HG03196 (cell line): ENCODE measurements around the gene ZNF236.

Experiments
- ATAC-seq: cut with Tn5 transposase; IDR thresholded peaks from one replicate; pipeline ENCODE4 v1.9.1; 2021; ENCODE audit not compliant: unreplicated experiment

ZNF236 gene

DNA sequence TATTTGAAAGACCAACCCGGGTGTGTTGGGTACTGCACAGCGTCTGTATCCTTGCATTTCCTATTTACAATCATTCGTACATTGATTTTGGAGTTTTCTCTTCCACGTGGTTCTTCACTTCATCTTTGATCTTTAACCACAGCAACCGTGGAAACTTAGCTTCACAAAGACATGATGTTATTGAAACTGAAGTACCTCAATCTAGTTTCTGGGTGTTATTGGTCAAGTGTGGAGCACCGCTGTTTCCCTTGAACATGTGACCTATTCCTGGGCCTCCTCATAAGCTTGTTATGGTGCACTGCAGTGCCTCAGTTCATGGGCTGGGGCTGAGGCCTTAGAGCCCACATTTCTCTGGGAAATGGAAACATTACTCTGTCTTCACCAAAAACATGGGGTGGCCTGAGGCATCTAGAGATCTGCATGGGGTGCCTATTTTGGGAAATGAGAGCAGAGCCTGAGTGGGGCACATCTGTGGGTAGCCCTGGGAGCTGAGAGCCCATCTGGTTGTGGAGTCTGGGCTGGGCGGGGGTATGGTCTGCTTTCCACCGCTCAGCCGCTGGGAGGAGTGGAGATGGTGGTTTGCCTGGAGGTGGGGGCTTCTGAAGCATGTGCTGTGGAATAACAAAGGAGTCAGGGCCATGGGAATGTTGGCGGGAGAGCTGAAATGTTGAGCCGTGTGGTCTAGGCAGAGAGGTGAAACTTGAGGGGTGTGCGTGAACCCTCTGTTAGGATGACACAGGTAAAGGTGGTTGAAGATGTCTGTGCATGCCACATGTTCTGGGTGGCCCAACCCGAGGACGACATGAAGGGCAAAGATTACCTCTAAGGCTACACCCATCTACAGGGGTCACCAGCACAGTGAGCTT, 37.4 kb downstream of the ZNF236 start:
- ATAC-seq, result no peak

DNA sequence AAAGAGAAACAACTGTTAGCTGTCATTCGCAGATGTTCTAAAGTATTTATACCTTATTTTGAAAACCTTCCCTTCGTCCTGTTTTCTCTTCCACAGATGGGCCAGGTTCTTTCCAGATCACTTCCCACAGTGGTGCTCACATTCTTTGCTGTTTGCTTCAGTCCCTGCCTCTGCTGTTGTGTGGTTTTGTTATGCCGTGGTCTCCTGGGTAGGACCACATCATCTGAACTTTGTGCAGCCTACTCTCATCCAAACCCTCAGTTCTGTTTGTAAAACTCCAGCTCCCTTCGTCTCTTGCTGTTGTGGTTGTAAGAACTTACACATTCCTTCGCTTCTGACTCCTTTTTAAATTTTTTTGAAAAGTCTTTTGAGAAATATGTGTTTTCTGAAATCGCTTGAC, 38.1 kb downstream of the ZNF236 start:
- no peak for ATAC-seq

DNA sequence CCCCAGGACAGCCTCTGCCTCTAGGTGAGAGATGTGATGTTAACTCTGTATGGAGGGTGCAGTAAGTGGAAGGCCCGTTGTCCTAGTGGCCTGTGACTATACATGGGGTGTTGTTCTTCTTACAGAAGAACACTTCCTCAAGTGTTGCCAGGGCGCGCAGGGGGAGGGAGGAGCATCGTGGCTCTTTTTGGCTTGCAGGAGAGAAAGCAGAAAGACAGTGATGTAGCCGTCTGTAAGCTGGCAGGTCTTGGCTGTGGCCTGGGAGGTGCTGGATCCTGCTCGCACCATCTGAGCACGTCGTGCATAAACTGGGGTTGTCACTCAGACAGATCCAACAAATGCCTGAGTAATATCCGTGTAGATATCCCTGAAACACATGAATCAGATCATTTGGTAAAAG, 44.3 kb downstream of the ZNF236 start:
- ATAC-seq, result no peak

GRCh38 chr18:76873311-76873710, 51.0 kb downstream of the ZNF236 start:
- ATAC-seq, result no peak

DNA sequence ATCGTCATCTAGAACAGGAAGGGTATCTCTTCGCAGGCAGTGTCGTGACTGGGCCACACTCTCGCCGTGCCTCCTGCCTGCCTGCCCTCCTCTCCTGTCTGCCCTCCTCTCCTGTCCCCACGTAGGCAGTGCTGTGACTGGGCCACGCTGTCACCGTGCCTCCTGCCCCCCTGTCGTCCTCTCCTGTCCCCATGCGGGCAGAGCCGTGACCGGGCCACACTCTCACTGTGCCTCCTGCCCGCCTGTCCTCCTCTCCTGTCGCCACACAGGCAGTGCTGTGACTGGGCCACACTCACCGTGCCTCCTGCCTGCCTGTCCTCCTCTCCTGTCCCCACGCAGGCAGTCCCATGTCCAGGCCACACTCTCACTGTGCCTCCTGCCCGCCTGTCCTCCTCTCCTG, 51.4 kb downstream of the ZNF236 start:
- no peak for ATAC-seq

DNA sequence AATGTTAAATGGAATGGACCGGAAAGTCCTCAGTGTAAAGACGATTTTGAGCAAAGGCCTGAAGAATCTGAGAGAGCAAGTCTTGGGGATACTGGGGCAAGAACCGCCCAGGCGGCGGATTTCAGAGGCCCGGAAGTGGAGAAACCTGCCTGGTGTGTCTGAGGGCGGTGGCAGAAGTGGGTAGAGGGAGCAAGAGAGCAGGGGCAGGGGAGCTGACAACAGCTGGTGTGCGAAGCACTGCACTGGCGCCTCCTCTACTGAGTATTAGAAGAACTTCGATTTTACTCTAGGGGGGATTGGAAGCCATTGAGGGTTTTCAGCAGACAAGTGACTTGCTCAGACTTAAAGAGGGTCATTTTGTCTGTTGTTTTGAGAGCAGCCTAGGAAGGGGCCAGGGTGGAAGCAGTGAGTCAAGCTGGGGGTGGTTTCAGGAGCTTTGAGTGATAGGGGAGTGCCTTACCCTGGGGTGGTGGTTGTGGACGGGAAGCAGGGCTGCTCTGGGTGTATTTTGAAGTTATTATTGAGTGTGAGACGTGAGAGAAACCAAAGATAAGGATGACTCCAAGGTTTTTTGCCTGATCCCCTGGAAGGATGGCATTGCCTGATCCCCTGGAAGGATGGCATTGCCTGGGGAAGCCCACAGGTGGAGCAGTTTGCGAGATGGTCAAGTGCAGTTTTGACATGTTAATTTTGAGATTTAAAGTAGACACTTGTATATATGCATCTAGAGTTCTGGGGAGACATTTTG, 52.5 kb downstream of the ZNF236 start:
- no peak for ATAC-seq

- no peak for ATAC-seq
Measured at GRCh38 chr18:76875390-76876325, 53.3 kb downstream of the ZNF236 start.

DNA sequence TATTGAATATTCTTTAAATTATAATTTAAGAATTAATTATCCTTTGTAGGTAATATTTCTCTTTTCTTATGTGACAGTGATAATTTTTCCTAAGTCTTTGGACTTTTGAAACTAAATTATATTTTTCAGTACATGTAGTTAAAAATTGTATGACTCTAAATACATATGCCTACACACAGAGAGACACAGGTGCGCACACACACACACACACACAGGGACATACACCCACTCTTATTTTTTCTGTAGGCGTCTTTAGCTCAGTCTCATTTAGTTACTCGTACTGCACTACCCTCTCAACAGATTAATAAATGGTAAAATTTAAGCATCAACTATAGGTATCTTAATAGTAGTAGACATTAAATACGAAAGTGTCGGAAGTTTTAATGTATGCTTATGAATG, 56.1 kb downstream of the ZNF236 start:
- no peak for ATAC-seq

DNA sequence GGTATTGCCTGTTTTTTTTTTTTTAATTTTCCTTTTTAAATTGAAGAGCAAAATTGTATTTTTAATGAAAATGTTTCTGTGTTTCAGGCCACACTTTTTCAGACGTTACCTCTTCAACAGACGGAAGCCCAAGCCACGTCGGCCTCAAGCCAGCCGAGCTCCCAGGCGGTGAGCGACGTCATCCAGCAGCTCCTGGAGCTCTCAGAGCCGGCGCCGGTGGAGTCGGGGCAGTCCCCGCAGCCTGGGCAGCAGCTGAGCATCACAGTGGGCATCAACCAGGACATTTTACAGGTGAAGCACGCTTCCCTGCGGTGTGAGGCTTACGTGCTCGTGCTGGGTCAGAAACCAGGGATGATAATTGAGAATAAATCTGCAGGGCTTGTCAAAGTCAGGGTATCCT, 57.7 kb downstream of the ZNF236 start:
- no peak for ATAC-seq

DNA sequence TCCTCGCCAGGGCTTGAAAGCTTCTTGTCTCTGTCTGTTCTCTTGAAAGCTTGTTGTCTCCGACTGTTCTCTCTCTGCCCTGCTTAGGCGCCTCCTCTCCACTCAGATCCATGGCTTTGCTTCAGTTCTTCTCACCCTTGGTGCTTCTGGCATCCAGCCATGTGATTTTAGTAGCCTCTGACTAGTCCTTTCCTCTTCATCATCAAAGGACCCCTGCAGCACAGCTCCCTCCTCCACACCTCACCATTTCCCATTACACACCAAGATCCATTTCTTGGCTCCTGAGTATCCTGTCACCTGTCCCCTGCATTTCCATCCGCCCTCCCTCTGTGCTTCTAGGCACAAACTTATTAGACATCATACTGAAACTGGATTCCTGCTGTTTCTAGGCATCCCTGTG, 59.4 kb downstream of the ZNF236 start:
- ATAC-seq, result no peak

DNA sequence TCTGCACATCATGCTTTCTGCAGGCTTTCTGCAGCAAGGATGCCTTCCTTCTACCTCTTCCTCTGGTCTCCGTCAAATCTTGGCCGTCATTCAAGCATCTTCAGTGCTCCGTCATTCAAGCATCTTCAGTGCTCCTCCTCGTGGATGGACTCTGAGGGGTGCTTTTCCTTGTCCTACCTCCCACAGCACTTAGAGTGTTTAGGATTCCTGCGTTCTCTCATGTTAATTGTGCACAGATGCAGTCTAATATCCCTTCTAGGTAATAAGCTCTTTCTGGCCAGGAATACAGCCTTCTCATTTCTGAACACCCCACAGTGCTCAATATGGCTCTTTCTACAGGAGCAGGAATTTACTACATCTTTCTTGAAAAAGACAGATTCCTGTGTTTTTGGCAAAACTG, 59.8 kb downstream of the ZNF236 start:
- ATAC-seq, result no peak

GRCh38 chr18:76885001-76885400, 62.6 kb downstream of the ZNF236 start:
- ATAC-seq, result no peak

GRCh38 chr18:76886112-76886511, 63.8 kb downstream of the ZNF236 start:
- ATAC-seq, result no peak

DNA sequence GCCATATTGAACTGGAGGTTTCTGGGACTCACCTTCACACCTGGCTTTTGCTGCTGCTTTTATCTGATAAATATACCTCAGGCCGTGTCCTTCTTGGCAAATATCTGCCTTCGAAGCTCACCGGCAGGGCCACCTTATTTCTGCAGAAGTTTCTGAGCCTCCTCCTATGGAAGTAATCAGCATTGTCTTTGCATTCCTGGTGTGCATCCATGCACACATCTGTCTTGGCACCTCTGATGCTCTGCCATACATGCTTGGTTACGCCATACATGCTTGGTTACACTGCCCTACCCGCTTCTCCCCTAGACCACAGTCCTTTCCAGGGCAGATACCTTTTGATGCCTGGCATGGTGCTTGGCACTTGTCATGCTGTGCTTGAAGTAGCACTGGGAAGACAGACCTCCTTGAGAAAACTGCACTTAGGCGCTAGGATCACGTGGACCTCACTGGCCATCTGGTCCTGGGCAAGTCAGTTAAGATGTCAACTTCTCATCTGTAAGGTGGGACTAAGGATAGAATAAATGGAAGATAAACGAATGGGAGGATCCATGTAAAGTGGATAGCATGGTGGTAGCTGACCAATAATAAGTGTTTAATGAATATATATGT, 66.8 kb downstream of the ZNF236 start:
- no peak for ATAC-seq

DNA sequence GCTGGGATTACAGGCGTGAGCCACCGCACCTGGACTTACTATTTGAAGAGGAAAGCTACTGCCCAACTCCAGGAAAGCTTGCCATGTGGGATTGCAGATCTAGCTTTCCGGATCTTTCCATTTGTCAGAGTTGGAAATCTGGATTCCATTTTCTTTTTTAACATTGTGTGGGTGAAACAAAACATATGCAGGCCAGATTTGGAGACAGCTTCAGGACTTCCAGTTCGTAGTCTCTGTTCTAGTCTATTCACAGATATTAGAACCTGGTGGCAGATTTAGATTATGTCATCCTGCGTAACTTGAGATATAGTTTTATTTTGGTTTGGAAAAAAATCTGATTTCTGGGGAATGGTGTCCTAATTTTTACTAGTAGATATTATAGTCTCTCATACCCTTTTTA, 70.5 kb downstream of the ZNF236 start:
- ATAC-seq, result no peak

DNA sequence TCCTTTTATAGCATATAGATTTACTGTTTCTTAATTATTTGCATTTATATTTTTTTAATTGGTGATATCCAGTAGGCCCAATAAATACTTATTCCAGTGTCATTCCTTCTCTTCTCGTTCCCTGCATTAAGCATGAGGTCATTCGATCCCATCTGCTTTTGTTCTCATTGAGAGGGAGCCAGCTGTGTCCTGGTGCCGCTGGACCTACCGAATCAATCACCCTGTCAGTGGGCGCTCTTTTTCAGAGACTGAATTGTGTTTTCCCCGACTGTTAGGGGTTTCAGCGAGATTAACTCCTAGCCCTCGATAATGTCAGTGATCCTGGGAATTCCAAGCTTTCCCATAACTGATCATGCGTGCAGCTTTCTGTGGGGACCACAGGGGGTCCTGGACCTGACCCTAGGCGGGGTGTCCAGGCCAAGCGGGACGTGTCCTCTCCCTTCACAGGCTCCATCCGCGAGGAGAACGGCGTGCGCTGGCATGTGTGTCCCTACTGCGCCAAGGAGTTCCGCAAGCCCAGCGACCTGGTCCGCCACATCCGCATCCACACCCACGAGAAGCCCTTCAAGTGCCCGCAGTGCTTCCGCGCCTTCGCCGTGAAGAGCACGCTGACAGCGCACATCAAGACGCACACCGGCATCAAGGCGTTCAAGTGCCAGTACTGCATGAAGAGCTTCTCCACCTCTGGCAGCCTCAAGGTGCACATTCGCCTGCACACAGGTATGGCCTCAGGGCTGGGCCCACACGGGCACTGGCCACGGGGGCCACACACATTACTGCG, 72.4 kb downstream of the ZNF236 start:
- no peak for ATAC-seq

DNA sequence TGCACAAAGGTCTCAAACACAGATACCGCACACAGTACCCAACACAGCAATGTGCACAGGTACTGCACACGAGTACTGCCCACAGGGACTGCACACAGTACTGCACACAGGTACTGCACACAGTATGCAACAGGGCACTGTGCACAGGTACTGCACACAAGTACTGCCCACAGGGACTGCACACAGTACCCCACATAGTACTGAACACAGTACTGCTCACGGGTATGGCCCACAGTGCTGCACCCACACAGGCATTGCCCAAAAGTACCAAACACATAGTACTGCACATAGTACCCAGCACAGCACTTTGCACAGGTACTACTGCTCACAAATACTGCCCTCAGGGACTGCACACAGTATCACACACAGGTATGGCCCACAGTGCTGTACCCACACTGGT, 73.1 kb downstream of the ZNF236 start:
- no peak for ATAC-seq

DNA sequence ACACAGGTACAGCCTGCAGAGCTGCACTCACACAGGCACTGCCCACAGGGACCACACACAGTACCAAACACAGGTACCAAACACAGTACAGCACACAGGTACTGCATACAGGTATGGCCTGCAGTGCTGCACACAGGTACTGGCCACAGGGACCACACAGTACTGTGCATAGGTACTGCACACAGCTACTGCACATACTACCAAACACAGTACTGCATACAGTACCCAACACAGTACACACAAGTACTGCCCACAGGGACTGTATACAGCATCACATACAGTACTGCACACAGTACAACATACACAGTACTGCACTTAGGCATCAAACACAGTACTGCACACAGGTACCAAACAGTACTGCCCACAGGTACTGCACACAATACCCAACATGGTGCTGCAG, 74.3 kb downstream of the ZNF236 start:
- ATAC-seq, result no peak

DNA sequence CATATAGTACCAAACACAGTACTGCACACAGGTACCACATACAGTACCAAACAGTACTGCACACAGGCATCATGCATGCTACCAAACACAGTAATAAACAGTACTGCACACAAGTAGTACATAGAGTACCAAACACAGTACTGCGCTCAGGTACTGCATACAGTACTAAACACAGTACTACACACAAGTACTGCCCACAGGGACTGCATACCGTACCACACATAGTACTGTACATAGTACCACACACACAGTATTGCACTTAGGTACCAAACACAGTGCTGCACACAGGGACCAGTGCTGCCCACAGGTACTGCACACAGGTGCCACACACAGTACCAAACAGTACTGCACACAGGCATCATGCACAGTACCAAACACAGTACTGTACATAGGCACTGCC, 74.9 kb downstream of the ZNF236 start:
- ATAC-seq, result no peak

DNA sequence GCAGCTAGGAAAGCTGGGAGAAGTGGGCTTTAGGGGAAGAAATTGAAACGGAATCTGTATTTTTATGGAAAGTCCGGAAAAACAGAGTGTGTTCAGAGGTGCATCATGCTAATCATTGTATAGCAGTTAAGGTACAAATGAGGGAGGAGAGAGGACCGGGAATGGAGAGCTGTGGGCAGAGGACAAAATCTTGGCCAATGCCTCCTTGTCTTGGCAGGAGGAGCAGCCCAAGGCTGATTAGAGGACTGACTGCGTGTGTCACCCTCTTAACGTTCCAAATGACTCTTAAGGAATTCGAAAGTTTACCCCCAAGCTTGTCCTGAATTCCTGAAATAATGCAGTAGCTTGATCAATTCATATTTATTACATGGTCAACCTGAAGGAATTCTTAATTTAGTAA, 81.0 kb downstream of the ZNF236 start:
- ATAC-seq, result no peak
